ENCODE measurements around the gene SPR.

The SPR gene

GRCh38 chr2:72915907-72916742, 28.9 kb downstream of the SPR start:
- peak; percentile 83 for DNase-seq (ENCODE audit: low spot score)

GRCh38 chr2:72916743-72917137, 29.5 kb downstream of the SPR start:
- peak; percentile 23 for DNase-seq (ENCODE audit: low spot score)

DNA sequence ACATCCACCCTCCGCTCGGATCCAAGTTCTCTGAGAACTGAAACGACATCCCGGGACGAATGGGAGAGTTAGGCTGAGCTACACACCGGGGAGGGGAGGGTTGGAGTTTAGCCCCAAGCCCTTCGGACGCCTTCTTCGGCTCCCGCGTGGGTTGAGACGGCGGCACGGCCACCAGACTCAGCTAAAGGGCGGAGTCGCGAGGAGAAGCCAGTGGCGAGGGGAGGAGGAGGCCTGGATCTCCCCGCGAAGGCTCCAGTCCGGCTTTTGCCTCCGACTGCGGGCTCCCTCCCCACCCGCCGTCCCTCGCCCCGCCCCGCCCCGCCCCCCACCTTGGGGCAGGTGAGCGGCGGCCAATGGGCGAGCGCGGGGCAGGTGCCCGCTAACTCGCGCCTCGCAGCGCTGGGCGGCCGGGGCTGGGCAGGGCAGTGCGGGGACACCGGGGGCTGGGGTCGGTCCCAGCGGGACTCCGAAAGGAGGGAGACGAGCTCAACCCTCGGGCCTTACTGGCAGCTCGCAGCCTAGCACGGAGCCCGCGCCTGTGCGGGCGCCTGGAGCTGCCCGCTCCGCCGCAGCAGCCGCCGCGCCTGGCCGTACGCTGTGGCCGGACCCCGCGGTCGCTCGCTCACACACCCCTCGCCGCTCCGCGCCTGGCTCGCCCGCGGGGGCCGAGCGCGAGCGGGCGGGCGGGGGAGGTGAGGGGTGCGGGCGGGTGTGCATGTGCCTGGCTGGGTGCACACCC, 30.1 kb downstream of the SPR start, which contains the start of gene EMX1:
Gene EMX1, plus strand, starts transcription at position 382 of the 739 bp plus-strand sequence. Its CDS starts 334 bp downstream, at position 716.
- DNase-seq (ENCODE audit: low spot score) = peak; percentile 83

DNA sequence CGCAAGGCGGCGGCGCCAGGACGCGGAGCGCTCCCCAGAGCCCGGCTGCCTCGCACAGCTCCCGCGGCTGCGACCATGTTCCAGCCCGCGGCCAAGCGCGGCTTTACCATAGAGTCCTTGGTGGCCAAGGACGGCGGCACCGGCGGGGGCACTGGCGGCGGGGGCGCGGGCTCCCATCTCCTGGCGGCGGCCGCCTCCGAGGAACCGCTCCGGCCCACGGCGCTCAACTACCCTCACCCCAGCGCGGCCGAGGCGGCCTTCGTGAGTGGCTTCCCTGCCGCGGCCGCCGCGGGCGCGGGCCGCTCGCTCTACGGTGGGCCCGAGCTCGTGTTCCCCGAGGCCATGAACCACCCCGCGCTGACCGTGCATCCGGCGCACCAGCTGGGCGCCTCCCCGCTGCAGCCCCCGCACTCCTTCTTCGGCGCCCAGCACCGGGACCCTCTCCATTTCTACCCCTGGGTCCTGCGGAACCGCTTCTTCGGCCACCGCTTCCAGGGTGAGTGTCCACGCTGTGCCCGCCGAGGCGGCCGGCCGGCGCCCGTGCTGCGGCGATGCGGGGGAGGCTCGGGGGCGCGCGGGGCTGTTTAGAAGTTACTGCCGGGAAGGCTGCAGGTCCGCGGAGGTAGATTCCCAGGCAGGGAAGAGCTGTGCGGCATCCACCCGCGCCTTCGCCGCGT, 30.8 kb downstream of the SPR start:
- no peak for DNase-seq (ENCODE audit: low spot score)

- DNase-seq (ENCODE audit: low spot score) = no peak
Measured at GRCh38 chr2:72919414-72920317, 32.5 kb downstream of the SPR start.

DNA sequence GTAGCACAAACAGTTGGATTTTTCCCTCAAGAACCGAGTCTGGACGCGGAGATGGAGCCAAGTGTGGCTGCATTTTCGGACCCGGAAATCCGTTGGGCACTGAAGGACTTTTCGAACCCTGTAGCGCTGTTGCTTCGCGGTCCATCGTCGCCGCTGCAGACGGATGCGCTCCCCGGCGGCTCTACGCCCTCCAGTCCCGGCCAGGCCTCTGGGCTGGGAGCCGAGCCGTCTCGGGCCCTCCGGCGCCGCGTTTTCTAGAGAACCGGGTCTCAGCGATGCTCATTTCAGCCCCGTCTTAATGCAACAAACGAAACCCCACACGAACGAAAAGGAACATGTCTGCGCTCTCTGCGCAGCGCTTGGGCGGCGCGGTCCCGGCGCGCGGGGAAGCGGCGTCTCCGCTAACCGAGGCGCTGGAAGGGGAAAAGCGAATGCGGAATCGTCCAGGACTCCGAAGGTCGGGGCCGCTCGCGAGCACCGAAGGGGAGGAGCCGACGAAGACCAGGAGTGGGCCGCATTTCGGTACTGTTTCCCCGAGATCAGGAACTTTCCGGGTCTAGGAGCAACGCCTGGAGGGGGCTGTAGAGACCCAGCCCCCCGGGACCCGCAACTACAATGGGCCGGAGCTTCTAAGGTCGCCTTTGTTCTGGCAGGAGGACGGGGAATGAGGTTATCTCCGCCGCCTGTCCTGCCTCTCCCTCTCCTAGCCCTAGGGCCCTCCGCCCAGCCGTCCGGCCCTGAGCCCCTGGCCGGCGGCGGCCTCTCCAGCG, 33.3 kb downstream of the SPR start:
- no peak for DNase-seq (ENCODE audit: low spot score)

DNA sequence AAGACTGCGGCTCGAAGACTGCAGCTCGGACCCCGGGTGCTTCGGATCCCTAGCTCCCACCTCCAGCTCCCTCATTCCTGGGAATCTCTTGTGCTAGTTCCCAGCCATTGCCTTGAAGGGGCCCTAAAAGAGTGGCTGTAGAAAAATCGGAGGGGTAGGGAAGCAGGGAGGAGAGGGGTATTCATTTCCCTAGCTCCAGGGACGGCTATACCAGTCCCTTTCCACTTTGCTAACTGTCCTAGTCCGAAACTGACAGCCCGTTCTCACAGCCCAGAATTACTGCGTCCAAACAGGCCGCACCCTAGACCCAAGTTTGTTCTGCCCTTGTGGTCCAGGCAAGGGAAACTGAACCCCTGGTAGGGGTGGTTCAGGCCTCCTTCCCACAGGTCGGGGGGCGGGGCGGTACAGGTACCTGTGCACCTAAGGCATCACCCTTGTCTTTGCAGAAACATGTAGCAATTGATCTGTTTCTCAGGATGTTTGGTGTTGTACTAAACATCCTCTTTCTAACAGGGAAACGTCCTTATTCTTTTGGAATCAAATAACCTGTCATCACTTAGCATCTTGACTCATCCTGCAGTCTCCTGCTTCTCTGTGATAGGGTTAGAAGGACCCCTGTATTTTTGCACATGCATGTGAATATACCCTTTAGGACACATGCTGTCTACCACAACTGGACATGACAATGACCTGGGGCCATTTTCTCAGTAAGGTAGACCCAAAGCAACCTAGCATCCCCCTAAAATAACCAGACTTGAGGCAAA, 34.1 kb downstream of the SPR start:
- DNase-seq (ENCODE audit: low spot score) = no peak

DNA sequence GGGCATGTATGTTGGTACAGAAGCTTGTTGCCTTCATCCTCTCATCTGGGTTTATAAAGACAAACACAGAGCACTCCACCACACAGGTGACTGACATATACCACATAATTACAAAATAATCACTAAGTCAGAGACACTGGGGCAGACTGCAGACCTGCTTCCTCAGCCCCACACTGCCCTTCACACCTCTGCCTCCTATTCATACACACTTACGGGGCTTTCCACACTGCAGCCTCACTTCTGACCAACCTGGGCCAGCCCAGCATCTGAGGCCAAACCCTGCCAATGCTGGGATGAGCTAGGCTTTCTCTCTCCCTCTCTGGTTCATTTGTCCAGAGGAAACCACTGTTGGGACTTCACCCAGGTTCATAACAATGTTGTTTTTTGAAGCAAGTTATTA, 34.6 kb downstream of the SPR start:
- no peak for DNase-seq (ENCODE audit: low spot score)

GRCh38 chr2:72923833-72924352, 36.7 kb downstream of the SPR start:
- DNase-seq (ENCODE audit: low spot score) = no peak

GRCh38 chr2:72924353-72925240, 37.4 kb downstream of the SPR start:
- DNase-seq (ENCODE audit: low spot score) = no peak

DNA sequence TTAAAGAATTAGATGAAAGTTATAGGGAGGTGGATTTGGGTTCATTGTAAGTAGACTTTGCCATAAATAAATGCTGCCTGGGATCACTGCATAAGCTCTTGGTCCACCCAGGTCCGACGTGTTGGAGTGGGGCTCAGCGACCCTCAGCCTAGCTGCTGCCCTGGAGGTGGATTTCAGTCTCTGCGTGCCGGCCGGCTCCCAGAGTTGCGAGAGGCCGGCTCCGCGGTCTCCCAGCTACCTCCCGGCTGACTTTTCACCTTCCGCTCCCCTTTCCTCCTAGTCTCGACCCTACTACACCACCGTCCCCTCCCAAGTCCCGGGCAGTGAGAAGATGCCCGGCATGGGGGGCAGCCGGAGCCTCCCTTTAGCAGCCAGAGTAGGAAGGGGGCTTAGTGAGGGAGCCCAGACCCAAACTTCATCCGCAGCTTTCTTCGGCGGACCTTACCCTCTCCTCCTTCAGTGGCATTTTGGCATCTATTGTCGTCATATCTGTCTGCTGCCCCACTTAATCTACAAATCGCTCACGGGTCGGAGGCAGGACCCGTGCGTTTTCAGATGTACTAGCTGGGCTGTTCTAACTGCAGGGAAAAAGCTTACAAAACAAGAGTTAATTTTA, 38.2 kb downstream of the SPR start:
- DNase-seq (ENCODE audit: low spot score) = no peak

DNA sequence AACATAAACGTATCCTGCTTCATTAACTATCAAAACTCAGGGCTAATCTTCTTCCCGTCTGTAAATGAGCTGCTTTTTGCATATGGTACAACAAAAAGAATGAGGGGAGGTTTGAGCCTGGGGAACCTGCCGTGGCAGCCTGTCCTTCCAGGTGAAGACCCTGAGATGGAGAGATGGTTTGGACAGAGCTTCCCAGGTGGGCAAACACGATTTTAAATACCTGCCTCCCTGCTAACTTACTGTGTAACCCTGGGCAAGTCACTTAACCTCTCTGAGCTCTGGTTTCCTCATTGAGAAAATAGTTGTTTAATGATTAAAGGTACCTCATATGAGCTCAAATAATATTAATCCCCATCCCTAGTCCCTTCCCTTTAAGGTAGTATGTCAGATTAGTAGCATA, 39.2 kb downstream of the SPR start:
- DNase-seq (ENCODE audit: low spot score) = no peak

DNA sequence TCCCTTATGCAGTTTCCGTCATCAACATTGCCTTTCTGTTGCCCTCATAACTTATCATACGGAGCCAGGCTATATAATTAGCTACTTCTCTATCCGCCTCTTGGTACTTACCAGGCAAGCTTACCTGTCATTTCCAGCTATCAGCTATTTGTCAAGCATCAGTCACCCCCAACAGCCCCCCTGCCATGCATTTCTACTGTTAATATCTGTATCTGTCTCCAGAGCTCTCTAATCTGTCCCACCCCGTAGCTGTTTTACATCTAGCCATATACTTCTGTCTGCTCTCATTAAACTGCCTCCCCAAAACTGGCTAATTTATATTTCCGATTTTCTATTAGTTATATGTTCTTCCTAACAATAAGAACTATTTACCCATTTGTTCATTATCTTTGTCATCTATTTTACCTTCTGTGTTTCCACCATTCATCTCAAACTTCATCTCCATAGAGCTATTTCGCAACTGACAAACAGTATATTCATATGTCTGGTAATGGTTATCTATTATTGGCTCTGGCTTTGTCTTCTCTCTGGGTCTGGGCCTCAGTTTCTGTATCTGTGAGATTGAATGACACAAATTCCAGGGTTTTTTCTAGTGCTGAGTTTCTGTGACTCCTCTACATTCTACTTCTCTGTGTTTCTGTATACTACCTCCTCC, 39.7 kb downstream of the SPR start:
- DNase-seq (ENCODE audit: low spot score) = no peak

GRCh38 chr2:72927619-72928550, 40.7 kb downstream of the SPR start:
- no peak for DNase-seq (ENCODE audit: low spot score)

DNA sequence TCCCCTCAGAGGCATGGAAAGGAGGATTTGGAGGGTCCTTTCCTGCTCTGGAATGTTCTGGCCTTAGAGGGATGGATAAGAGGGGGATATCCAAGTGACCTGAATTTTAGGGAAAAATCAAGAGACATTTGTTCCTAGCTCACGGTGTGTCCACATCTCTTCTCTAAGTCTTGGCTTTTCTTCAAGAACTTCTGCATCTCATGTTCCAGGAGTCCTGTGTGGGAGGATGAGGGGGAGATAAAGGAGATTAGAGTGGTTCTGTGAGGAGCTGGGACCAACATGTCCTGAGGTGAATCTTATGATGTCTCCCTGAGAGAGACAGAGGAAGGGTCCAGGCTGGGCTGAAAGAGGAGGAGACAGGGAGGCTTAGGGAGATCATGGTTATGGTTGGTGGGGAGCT, 41.8 kb downstream of the SPR start:
- no peak for DNase-seq (ENCODE audit: low spot score)

- DNase-seq (ENCODE audit: low spot score) = no peak
Measured at GRCh38 chr2:72931280-72931910, 44.2 kb downstream of the SPR start.
